Heart left ventricle (tissue), 13 donors: Measurements from ENCODE around the gene ZNF662.

Source experiments
- POLR2A ChIP-seq, 2 donors: fragments of 450-650 bp; IDR thresholded peaks; one replicate each; pipeline ENCODE4 v1.6.1; 2017; ENCODE audit warnings: antibody characterized with exemption in 2 of 2, mild to moderate bottlenecking in 2 of 2, moderate library complexity in 2 of 2
- TF ChIP-seq, protein P1 (sequence below), 12 donors: fragments of 200-600 bp; sonication (generic) in 4 of 12; IDR thresholded peaks; one replicate each; pipeline versions ENCODE4 v1.5.0 to v1.8.0; 2018 to 2022; ENCODE audit warnings: antibody characterized with exemption in 12 of 12, mild to moderate bottlenecking in 5 of 12
- donor health status: ischemic (EF 13 %, LVEDD 7.1; RV severe dilation, severe dysfunction).
- donor health status: DM: no; HTN: yes; CAD: no.
- donor health status: DM: no; HTN: no; CAD: no.
- donor health status: ischemic (EF 25% LVEDD 6.9; RV normal size, moderate dysfunction).
- donor health status: ischemic (EF 25% LVEDD 5.7; RV mildly dilated, moderate dysfunction).
- donor health status: ischemic (EF 35%, LVEDD 5.7; RV mildly dilated, moderate dysfunction).
- donor health status: nonischemic (EF 11% LVEDD 7.7; RV severe dilation, severe dysfunction).
- donor health status: DM: yes; HTN: yes; CAD: no.
- donor health status: PGD.
- donor health status: ischemic (EF 29% LVEDD 5.4; RV normal size, mild dysfunction).
- donor health status: nonischemic (EF 23%, LVEDD 6.1; RV moderate dilation, normal function).

GRCh38 chr3:42904076-42904475 is 1.9 kb upstream of the ZNF662 start:
- TF ChIP-seq POLR2A (IDR thresholded peaks at IDR 0.05): no peak
- TF ChIP-seq, protein P1, sequence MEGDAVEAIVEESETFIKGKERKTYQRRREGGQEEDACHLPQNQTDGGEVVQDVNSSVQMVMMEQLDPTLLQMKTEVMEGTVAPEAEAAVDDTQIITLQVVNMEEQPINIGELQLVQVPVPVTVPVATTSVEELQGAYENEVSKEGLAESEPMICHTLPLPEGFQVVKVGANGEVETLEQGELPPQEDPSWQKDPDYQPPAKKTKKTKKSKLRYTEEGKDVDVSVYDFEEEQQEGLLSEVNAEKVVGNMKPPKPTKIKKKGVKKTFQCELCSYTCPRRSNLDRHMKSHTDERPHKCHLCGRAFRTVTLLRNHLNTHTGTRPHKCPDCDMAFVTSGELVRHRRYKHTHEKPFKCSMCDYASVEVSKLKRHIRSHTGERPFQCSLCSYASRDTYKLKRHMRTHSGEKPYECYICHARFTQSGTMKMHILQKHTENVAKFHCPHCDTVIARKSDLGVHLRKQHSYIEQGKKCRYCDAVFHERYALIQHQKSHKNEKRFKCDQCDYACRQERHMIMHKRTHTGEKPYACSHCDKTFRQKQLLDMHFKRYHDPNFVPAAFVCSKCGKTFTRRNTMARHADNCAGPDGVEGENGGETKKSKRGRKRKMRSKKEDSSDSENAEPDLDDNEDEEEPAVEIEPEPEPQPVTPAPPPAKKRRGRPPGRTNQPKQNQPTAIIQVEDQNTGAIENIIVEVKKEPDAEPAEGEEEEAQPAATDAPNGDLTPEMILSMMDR (IDR thresholded peaks at IDR 0.05): no peak
